GM19324 (cell line): Measurements from ENCODE around the gene WNT8B.

Experiments used
- ATAC-seq: cut with Tn5 transposase; IDR thresholded peaks from one replicate; pipeline ENCODE4 v1.9.1; 2021; ENCODE audit warnings: mild to moderate bottlenecking, moderate library complexity; ENCODE audit not compliant: unreplicated experiment, low FRiP score

WNT8B gene

GRCh38 chr10:100482834-100483185 lies 20.0 kb downstream of the WNT8B start:
- no peak for ATAC-seq

- no peak for ATAC-seq
These were observed 21.3 kb downstream of the WNT8B start for GRCh38 chr10:100483876-100484666.

- ATAC-seq, result no peak
These were observed 22.6 kb downstream of the WNT8B start for GRCh38 chr10:100485366-100485765.

GRCh38 chr10:100485801-100486495 lies 23.1 kb downstream of the WNT8B start:
- no peak for ATAC-seq

- ATAC-seq, result no peak
These were observed 24.7 kb downstream of the WNT8B start for GRCh38 chr10:100487529-100487928.

- no peak for ATAC-seq
These were observed 26.6 kb downstream of the WNT8B start for GRCh38 chr10:100489396-100489795.

- no peak for ATAC-seq
These were observed 27.7 kb downstream of the WNT8B start for GRCh38 chr10:100490531-100490930.

- ATAC-seq, result no peak
These were observed 33.8 kb downstream of the WNT8B start for GRCh38 chr10:100496567-100496966.

- ATAC-seq, result no peak
These were observed 35.2 kb downstream of the WNT8B start for GRCh38 chr10:100498059-100498458.

- no peak for ATAC-seq
These were observed 38.6 kb downstream of the WNT8B start for GRCh38 chr10:100501423-100501822.

GRCh38 chr10:100502926-100503494 lies 40.2 kb downstream of the WNT8B start:
- no peak for ATAC-seq

GRCh38 chr10:100504096-100504495 lies 41.3 kb downstream of the WNT8B start:
- ATAC-seq, result no peak

GRCh38 chr10:100505164-100505563 lies 42.4 kb downstream of the WNT8B start:
- no peak for ATAC-seq

GRCh38 chr10:100506596-100507356 lies 44.0 kb downstream of the WNT8B start:
- no peak for ATAC-seq

GRCh38 chr10:100507357-100507732 lies 44.5 kb downstream of the WNT8B start:
- ATAC-seq, result no peak

GRCh38 chr10:100508266-100508665 lies 45.5 kb downstream of the WNT8B start:
- ATAC-seq, result no peak

GRCh38 chr10:100508691-100509150 lies 45.9 kb downstream of the WNT8B start:
- ATAC-seq, result no peak

- no peak for ATAC-seq
These were observed 46.5 kb downstream of the WNT8B start for GRCh38 chr10:100509241-100509840.

GRCh38 chr10:100510533-100511308 lies 47.9 kb downstream of the WNT8B start:
- no peak for ATAC-seq

GRCh38 chr10:100515612-100516011 lies 52.8 kb downstream of the WNT8B start:
- ATAC-seq, result no peak
